ENCODE data around the gene CBR3.
"Not testable (repeated sequence)": the region's sequence is repeated elsewhere in the genome, so short reads cannot be mapped to it uniquely, and the experiment has no call there.

CBR3 gene

GRCh38 chr21:36134803-36135390 lies at the start of gene CBR3:
CBR3 (plus strand) TSS chr21:36135079; CDS start chr21:36135193, 114 bp downstream.
- peak in 24 of 51 donors; percentile 21 to 65 (median 50) for DNase-seq

- peak in 48 of 51 donors; percentile 15 to 95 (median 79) for DNase-seq
Observed at GRCh38 chr21:36087362-36088138, 47.3 kb upstream of the CBR3 start.

- DNase-seq: no peak
Observed at GRCh38 chr21:36089946-36090345, 44.9 kb upstream of the CBR3 start.

GRCh38 chr21:36092681-36093080 lies 42.2 kb upstream of the CBR3 start:
- DNase-seq: no peak

- no peak for DNase-seq
Observed at GRCh38 chr21:36093512-36093911, 41.4 kb upstream of the CBR3 start.

- no peak for DNase-seq
Observed at GRCh38 chr21:36096398-36097290, 38.2 kb upstream of the CBR3 start.

- no peak for DNase-seq
Observed at GRCh38 chr21:36097427-36098181, 37.3 kb upstream of the CBR3 start.

- no peak for DNase-seq
Observed at GRCh38 chr21:36098182-36098532, 36.7 kb upstream of the CBR3 start.

- DNase-seq: no peak
Observed at GRCh38 chr21:36099000-36099399, 35.9 kb upstream of the CBR3 start.

GRCh38 chr21:36099695-36100211 lies 35.1 kb upstream of the CBR3 start:
- not testable (repeated sequence) for DNase-seq

- DNase-seq: no peak
Observed at GRCh38 chr21:36100971-36101641, 33.8 kb upstream of the CBR3 start.

GRCh38 chr21:36103434-36103833 lies 31.4 kb upstream of the CBR3 start:
- DNase-seq: no peak

- peak in 49 of 51 donors; percentile 9 to 87 (median 64) for DNase-seq
Observed at GRCh38 chr21:36104317-36105300, 30.3 kb upstream of the CBR3 start.

- peak in 3 of 51 donors; percentile 5 to 41 (median 27) for DNase-seq
Observed at GRCh38 chr21:36105327-36105842, 29.5 kb upstream of the CBR3 start.

- DNase-seq: no peak
Observed at GRCh38 chr21:36109868-36110267, 25.0 kb upstream of the CBR3 start.

- DNase-seq: no peak
Observed at GRCh38 chr21:36111238-36111637, 23.6 kb upstream of the CBR3 start.

- DNase-seq: no peak
Observed at GRCh38 chr21:36113647-36114428, 21.0 kb upstream of the CBR3 start.

- DNase-seq: no peak
Observed at GRCh38 chr21:36115138-36115730, 19.6 kb upstream of the CBR3 start.
